ENCODE results near the gene SEC11C. TPM values are rescaled to one million over a fixed set of nuclear protein-coding genes. Genes with fewer than 3 reads are reported as not detected.

Gene SEC11C
- polyA plus RNA-seq, 1 donor = 8.0 TPM

Other genes with a start within 250 kb of the SEC11C start
- not detected for gene GRP, start 80.3 kb downstream of the SEC11C start, polyA plus RNA-seq (ENCODE audit: insufficient read length)
- not detected for gene RAX, start 133.6 kb downstream of the SEC11C start, polyA plus RNA-seq (ENCODE audit: insufficient read length)
- not detected for gene CPLX4, start 178.8 kb downstream of the SEC11C start, polyA plus RNA-seq (ENCODE audit: insufficient read length)
- 55.0 TPM for gene LMAN1, start 219.4 kb downstream of the SEC11C start, polyA plus RNA-seq (ENCODE audit: insufficient read length)